Measurements from ENCODE around the gene TMEM168.

DNA sequence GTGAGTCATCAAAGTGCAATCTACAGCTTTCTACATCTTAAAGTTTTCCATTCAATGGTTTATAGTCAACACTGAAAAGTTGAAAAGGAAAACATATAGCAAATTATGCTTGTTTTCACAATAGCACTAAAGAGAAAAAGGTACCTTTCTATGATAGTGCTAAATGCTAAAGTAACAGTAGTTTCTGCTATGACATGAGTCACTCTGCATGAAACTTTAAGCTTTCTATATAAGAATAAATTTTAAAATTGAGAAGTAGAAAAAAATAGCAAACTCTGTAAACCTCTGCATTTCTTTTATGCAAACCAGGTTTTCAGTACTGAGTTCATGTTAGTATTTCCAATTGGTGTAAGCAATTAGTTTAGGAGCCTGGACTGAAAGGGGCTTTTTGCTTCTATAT is 31.2 kb upstream of the TMEM168 start:
- TF ChIP-seq GATA3 (IDR thresholded peaks at IDR 0.05; ENCODE audit: low read depth, low read length): no peak
- TF ChIP-seq GATA2 (IDR thresholded peaks at IDR 0.05; ENCODE audit: low read depth, low read length): no peak
